PC-3 (cell line): Measurements from ENCODE around the gene ADGRD1.

Experiments
- CTCF ChIP-seq: fragments of 300-600 bp; sonication (generic); conservative IDR thresholded peaks from 2 replicates; pipeline ENCODE4 v1.5.1; 2017; ENCODE audit warnings: antibody characterized with exemption, low read depth, mild to moderate bottlenecking, low read length
- EZH2 ChIP-seq: fragments of 300-600 bp; sonication (generic); IDR thresholded peaks from one replicate; pipeline ENCODE4 v1.6.1; 2017; ENCODE audit warnings: antibody characterized with exemption, mild to moderate bottlenecking, low read length; ENCODE audit not compliant: unreplicated experiment
- EZH2phosphoT487 ChIP-seq: fragments of 300-600 bp; sonication (generic); IDR thresholded peaks from 2 replicates; pipeline ENCODE4 v1.6.1; 2018; ENCODE audit warnings: mild to moderate bottlenecking, antibody characterized with exemption, low read length, borderline replicate concordance

- no peak for TF ChIP-seq CTCF
- no peak for TF ChIP-seq EZH2
- no peak for TF ChIP-seq EZH2phosphoT487
Measured at GRCh38 chr12:130992979-130993538, 39.4 kb downstream of the ADGRD1 start.
